ENCODE results near the gene EPB41.

EPB41 gene

GRCh38 chr1:28890836-28891235, 23.5 kb upstream of the EPB41 start:
- no peak for DNase-seq (ENCODE audit: low read depth in 2 of 2)

DNA sequence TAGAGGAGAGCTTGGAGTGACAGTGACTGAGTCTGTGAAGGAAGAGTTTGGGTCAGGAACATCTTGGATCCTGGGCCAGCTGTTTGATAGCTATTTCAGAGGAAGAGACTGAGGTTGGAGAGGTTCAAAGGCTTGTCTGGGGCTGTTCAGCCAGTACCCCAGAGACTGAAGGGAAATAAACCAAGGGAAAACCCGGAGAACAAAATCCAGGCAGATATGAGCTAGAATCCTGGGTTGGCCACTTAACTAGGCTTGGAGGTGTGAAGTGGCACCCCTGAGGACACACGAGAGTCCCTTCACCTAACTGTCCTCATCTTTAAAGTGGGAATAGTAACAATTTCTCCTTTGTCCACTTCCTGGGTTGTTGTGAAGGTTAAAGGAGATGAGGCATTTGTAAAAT, 23.1 kb upstream of the EPB41 start:
- no peak for DNase-seq (ENCODE audit: low read depth in 2 of 2)

- no peak for DNase-seq (ENCODE audit: low read depth in 2 of 2)
These were observed 20.8 kb upstream of the EPB41 start for GRCh38 chr1:28893403-28894102.

GRCh38 chr1:28894785-28895184, 19.6 kb upstream of the EPB41 start:
- DNase-seq (ENCODE audit: low read depth in 2 of 2): no peak

DNA sequence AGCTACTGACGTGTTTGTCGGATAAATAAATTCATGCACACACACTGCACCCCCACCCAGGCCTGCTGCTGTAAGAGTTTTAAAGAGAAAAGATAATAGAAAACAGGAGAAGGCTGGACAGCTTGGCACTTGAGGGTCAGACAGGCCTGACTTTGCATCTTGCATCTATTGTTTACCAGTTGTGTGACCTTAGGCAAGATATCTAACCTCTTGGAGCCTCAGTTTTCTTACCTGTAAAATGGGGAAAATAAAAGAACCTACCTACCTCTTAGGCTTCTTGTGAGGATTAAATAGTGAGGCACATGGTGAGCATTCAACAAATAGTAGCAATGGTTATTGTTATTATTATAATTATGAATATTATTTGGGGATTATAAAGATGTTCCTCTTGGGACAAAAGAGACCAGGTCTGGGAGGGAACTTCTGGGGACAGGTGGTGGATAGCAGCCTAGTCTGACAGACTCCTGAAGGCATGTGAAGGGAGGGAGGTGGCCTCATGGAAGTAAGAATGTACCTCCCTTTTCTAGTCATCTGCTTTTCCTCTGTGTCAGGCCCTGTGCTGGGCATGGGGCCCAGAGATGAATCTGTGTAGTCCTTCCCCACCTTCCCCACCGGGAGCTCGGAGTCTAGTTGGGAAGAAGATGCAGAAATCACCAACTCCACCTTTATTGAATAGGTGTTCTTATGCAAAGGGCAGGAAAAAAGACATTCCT, 18.3 kb upstream of the EPB41 start:
- no peak for DNase-seq (ENCODE audit: low read depth in 2 of 2)

- DNase-seq (ENCODE audit: low read depth in 2 of 2): no peak
These were observed 17.8 kb upstream of the EPB41 start for GRCh38 chr1:28896609-28896986.

- no peak for DNase-seq (ENCODE audit: low read depth in 2 of 2)
These were observed 16.6 kb upstream of the EPB41 start for GRCh38 chr1:28897789-28898188.

- no peak for DNase-seq (ENCODE audit: low read depth in 2 of 2)
These were observed 15.9 kb upstream of the EPB41 start for GRCh38 chr1:28898405-28898881.

DNA sequence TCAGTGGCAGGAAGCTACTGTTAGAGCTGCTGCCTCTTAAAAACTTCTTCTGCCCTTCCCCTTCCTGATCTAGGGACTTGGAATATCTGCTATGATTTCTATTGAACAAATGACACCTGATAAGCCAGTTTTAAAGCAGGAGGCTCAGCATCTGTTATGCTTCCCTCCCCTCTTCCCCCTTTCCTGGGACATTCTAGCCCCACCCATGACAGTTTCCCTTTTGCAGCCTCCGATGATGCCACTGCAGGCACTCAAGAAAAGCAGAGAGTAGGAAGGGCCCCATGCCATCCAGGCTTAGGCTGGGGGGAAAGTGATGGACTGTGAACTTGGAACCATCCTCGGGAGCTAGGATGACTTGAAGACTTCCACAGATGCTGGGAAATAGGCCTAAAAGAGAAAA, 15.1 kb upstream of the EPB41 start:
- no peak for DNase-seq (ENCODE audit: low read depth in 2 of 2)

DNA sequence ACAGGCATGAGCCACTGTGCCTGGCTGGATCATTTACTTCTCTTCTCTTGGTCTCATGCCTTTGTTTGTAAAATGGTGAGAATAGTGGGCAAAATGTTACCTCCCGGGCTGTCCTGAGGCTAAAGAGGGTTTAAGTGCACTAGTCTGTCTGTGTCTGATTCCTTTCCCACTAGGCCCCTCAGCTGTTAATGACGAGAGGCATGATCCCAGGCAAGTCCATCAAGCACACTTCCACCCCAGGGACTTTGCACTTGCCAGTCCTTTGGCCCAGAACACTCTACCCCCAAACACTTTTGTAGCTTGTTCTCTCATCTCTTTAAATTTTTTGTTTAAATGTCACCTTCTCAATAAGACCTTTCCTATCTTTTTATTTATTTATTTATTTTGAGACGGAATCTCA, 13.8 kb upstream of the EPB41 start:
- no peak for DNase-seq (ENCODE audit: low read depth in 2 of 2)

DNA sequence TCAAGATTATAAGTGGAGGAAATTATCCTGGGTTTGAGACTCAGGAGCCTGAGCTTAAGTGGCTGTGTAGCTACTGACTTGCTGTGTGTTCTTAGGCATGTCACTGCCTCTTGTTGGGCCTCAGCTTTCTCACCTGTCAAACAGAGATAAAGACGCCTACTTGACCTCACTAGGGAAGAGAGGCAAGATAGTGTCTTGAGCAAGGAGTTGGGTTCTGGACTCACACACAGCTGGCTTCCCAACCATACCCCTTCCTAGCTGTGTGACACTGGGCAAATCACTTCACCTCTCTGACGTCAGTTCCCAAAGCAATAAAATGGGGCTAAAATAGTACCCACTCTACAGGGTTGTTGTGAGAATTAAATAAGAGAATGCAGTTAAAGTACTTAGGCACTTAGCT, 11.6 kb upstream of the EPB41 start:
- no peak for DNase-seq (ENCODE audit: low read depth in 2 of 2)

- no peak for DNase-seq (ENCODE audit: low read depth in 2 of 2)
These were observed 8.3 kb upstream of the EPB41 start for GRCh38 chr1:28905921-28906666.

DNA sequence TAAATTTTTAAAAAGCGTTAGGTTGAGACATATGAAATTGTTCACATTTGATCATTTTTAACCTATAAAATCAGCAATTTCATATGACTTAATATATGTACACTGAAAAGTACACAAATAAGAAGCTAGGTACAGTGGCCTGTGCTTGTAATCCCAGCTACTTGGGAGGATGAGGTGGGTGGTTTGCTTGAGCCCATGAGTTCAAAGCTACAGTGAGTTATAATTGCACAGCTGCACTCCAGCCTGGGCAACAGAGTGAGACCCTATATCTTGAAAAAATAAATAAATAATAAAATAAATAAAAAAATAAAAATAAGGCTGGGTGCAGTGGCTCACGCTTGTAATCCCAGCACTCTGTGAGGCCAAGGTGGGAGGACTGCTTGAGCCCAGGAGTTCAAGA, 5.2 kb upstream of the EPB41 start:
- DNase-seq (ENCODE audit: low read depth in 2 of 2): no peak

GRCh38 chr1:28910379-28911115, 3.8 kb upstream of the EPB41 start:
- no peak for DNase-seq (ENCODE audit: low read depth in 2 of 2)

DNA sequence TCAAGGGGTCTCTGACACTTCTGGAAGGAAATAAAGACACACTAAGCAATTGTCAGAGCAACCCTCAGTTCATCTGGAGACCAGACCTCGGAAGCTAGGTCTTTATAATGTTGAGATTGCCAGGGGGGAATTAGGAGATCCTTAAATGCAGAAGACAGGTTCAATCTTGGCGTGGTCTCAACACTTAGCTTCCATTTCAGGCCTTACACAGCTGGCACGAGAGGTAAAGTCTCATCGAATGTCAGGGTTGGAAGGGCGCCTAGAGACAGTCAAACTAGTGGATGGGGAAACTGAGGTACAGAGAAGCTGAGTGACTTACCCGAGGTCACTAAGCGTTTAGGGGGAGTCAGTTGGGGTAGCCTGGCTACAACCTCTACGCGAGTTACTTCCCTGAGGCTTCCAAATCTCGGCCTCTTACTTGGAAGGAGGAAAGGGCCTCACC, 562 bp upstream of the EPB41 start:
- DNase-seq (ENCODE audit: low read depth in 2 of 2): no peak

DNA sequence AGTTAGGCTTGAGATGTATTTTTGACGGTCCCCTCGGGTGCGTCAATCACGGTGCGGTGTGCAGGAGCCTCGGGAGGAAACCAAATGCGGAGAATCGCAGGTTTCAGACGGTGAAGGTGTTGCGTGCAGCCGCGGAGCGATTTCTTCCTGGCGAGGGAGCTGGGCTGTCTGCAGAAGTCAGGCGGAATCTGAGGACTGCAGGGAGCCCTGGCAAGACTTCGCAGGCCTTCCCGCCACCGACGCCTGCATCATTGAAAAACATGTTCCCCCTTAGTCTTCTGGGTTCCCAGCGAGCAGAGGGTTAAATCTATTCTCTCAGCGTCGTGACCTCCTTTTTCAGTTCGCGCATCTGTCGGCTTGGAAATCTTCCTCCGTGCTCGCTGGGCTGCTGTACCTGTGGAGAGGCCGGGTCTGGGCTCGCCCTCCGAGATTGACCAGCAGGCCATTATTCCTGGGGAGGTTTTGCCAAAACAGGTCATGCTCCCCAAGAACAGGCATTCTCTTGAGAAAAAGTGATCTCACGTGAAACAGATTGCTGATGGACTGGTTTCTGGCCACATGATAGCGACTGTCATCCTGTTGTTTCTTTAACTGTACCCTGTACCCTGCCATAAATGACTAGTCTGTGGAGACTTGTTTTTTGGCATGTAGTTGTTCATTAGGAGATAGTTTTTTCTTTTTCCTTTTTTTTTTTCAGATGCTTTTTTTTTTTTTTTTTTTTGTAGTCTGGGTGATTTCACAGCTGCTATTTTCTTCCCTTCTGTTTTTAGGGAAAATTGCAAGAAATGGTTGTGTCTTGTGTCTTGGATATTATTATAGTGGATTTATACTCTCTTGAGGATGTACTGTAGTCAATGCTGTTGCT, 894 bp downstream of the EPB41 start:
- DNase-seq (ENCODE audit: low read depth in 2 of 2): peak in 1 of 2 donors; percentile 18

DNA sequence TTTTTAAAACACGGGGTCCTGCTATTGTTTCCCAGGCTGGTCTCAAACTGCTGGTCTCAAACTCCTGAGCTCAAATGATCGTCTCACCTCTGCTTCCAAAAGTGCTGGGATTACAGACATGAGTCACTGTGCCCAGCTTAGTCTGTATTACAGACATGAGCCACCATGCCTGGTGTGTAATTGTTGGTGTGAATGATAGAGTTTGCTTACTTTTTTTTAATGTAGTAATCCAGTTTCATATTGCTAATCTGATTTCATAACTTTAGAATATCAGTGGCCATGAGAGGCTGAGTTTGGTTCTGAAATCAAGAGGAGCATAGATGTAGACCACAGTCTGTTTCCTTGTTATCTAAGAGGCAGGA, 3.4 kb downstream of the EPB41 start:
- DNase-seq (ENCODE audit: low read depth in 2 of 2): no peak

DNA sequence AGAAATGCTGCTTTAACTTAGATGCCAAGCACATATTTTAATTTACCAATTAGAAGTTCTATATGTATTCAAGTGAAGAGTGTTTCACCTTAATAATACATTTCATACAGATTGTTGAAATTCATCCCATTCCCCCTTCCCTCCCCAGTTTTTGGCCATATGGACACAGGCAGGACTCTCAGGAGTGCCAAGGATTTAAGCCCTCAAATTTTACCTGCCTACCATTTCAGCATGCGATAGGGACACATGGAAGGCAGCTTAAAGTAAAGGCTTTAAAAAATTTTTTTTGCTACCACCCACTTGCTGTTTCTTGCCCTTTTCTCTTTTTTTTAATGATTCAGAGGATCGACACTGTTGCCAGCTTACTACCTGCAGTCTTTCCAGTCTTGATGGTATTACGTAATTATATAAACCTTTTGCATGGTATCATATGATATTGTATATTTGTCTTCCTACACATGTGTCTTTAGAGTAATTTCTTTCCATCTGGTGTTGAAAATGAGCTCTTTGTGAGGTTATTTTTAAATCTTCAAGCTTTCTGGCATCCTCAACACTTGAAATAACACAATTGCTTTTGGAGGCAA, 7.0 kb downstream of the EPB41 start:
- DNase-seq (ENCODE audit: low read depth in 2 of 2): no peak

DNA sequence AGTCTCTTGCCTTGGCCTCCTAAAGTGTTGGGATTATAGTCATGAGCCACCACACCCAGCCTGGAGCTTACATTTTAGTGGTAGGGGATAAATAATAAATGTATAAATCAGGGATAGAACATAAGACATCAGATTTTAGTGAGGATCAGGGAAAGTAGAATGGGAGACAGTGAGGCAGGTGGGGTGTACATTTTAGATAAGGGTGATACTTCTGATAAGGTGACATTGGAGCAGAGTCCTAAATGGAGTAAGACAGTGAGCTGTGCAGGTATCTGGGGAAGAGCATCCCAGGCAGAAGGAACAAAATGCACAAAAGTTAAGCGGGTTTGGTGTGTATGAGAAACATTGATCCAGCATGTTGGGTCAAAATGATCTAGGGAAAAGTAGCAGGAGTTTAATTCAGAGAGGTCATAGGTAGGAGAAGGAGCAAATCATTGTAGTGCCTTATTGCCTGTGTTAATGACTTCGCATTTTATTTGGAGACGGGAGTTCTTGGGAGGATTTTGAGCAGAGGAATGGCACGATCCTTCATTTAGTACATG, 11.1 kb downstream of the EPB41 start:
- no peak for DNase-seq (ENCODE audit: low read depth in 2 of 2)

DNA sequence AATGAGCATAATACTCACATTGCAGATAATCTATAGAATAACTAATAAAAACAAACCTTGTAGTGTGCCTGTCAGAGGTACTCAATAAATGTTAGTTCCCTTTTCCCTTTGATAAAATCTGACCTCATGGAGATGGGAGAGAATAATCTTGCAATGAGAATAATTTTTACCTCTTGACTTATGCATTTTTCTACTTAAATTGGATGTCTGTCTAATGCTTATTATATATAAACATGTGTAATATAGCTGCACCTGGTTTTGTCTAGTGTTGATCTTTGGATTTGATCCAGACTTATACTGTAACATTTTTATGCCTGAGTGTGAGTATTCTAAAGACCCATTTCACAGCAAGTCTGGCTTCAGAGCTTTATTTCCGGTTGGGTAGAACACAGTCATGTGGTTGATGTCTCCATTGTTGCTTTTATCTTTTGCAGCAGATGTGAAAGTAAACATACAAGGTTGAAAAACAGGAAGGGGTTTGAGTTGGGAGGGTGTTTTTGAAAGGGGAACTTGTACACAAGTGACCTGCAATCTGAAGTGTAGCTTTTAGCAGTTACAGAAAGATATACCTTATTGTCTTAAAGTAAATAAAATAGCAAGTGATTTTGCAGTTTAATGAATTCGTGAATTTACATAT, 12.4 kb downstream of the EPB41 start:
- no peak for DNase-seq (ENCODE audit: low read depth in 2 of 2)

Measured in stimulated activated CD4-positive, alpha-beta T cell treated with anti-CD3 and anti-CD28 coated beads, Interleukin-4, amount 100 ng/mL, for 48 hours (primary cell).